Measurements from ENCODE around the gene BCO2. TPM values are rescaled to one million over a fixed set of nuclear protein-coding genes. Genes with fewer than 3 reads are reported as not detected.
A peak's percentile ranks its signal among the peaks of the same experiment; 100 is the strongest.

The BCO2 gene
- total RNA-seq, 1 donor from 2014 or later: 11.0 TPM

GRCh38 chr11:112134473-112134872, 40.8 kb upstream of the BCO2 start:
- Histone ChIP-seq H3K4me3 (no peak overlapping the region), H3K27ac (no peak overlapping the region), H3K27me3 (no peaks in the 10 kb centered on the region), H3K4me1 (peaks cover 5% of the 10 kb centered on the region), H3K9me3 (no peaks in the 10 kb centered on the region), H3K36me3 (no peaks in the 10 kb centered on the region)
- TF ChIP-seq POLR2AphosphoS5 (IDR thresholded peaks at IDR 0.05; ENCODE audit: insufficient read depth in 1 of 2, low read depth in 1 of 2): no peak
- TF ChIP-seq, protein P1, sequence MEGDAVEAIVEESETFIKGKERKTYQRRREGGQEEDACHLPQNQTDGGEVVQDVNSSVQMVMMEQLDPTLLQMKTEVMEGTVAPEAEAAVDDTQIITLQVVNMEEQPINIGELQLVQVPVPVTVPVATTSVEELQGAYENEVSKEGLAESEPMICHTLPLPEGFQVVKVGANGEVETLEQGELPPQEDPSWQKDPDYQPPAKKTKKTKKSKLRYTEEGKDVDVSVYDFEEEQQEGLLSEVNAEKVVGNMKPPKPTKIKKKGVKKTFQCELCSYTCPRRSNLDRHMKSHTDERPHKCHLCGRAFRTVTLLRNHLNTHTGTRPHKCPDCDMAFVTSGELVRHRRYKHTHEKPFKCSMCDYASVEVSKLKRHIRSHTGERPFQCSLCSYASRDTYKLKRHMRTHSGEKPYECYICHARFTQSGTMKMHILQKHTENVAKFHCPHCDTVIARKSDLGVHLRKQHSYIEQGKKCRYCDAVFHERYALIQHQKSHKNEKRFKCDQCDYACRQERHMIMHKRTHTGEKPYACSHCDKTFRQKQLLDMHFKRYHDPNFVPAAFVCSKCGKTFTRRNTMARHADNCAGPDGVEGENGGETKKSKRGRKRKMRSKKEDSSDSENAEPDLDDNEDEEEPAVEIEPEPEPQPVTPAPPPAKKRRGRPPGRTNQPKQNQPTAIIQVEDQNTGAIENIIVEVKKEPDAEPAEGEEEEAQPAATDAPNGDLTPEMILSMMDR (IDR thresholded peaks at IDR 0.05): no peak
- TF ChIP-seq POLR2A (IDR thresholded peaks at IDR 0.05): no peak
- intact Hi-C loops (cut with DNase I): no loop called here
- no peak for DNase-seq (ENCODE audit: extremely low spot score in 2 of 2)

- H3K27ac ChIP-seq: no peak overlapping the region
- TF ChIP-seq, protein P1 (IDR thresholded peaks at IDR 0.05): no peak
- TF ChIP-seq POLR2A (IDR thresholded peaks at IDR 0.05) (no peak), POLR2AphosphoS5 (IDR thresholded peaks at IDR 0.05; ENCODE audit: insufficient read depth in 1 of 2, low read depth in 1 of 2) (no peak)
- intact Hi-C loops (cut with DNase I): no loop called here
- DNase-seq (ENCODE audit: extremely low spot score in 2 of 2): no peak
- no peak overlapping the region for H3K4me3 ChIP-seq
- no peaks in the 10 kb centered on the region for H3K9me3 ChIP-seq
- H3K27me3 ChIP-seq: no peaks in the 10 kb centered on the region
- H3K4me1 ChIP-seq: no peaks in the 10 kb centered on the region
- H3K36me3 ChIP-seq: peaks cover 0 to 10% of the 10 kb centered on the region in 2 donors
These were observed 31.7 kb upstream of the BCO2 start for GRCh38 chr11:112143597-112143996.

GRCh38 chr11:112150517-112150916, 24.8 kb upstream of the BCO2 start:
- Histone ChIP-seq H3K4me1 (no peaks in the 10 kb centered on the region), H3K9me3 (no peaks in the 10 kb centered on the region), H3K4me3 (no peak overlapping the region), H3K36me3 (peaks cover 0 to 3% of the 10 kb centered on the region in 2 donors), H3K27ac (no peak overlapping the region), H3K27me3 (no peaks in the 10 kb centered on the region)
- no peak for DNase-seq (ENCODE audit: extremely low spot score in 2 of 2)
- TF ChIP-seq, protein P1 (IDR thresholded peaks at IDR 0.05): no peak
- TF ChIP-seq POLR2A (IDR thresholded peaks at IDR 0.05) (no peak), POLR2AphosphoS5 (IDR thresholded peaks at IDR 0.05; ENCODE audit: insufficient read depth in 1 of 2, low read depth in 1 of 2) (no peak)
- intact Hi-C loops (cut with DNase I): no loop called here

DNA sequence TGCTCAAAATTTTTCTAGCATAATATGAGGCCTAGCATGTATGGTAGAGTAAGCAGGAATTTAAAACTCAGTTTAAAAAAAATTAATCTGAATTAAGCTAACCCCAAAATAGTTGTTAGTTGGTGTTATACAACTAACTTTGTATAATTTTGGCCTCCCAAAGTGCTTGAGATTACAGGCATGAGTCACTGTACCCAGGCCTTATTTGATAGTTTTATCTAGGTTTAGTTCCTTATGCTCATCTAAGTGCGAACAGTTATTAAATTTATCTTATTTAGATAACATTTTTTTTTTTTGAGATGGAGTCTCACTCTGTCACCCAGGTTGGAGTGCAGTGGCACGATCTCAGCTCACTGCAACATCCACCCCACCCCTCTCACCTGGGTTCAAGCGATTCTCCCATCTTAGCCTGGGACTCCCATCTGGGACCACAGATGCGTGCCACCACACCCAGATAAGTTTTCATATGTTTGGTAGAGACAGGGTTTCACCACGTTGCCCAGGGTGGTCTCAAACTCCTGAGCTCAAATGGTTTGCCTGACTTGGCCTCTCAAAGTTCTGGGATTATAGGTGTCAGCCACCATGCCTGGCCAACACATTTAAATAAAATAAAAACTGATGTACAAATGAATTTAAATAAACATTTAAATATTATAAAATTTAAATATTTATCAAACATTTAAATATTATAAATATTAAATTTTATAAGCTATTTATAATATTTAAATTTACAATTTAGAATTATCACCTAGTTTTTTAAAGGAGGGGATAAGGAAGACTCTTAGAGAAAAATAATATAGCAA, 19.0 kb upstream of the BCO2 start:
- Histone ChIP-seq H3K9me3 (no peaks in the 10 kb centered on the region), H3K36me3 (peaks cover 0 to 3% of the 10 kb centered on the region in 2 donors), H3K4me3 (no peak overlapping the region), H3K27ac (peak overlapping the region; percentile 66), H3K27me3 (no peaks in the 10 kb centered on the region), H3K4me1 (peaks cover 18% of the 10 kb centered on the region)
- no peak for DNase-seq (ENCODE audit: extremely low spot score in 2 of 2)
- intact Hi-C loops (cut with DNase I): no loop called here
- no peak for TF ChIP-seq POLR2A (IDR thresholded peaks at IDR 0.05)
- TF ChIP-seq, protein P1 (IDR thresholded peaks at IDR 0.05): no peak
- no peak for TF ChIP-seq POLR2AphosphoS5 (IDR thresholded peaks at IDR 0.05; ENCODE audit: insufficient read depth in 1 of 2, low read depth in 1 of 2)

Measured in vagina (tissue), 2 donors.